GM12872 (cell line): ENCODE data around the gene LYG1.

Experiments used
- TF ChIP-seq, protein P1 (sequence below): IDR thresholded peaks from 3 replicates; pipeline ENCODE4 v1.5.1; 2011; ENCODE audit warnings: low read depth, mild to moderate bottlenecking, low read length, moderate library complexity; ENCODE audit not compliant: insufficient read depth

The LYG1 gene

DNA sequence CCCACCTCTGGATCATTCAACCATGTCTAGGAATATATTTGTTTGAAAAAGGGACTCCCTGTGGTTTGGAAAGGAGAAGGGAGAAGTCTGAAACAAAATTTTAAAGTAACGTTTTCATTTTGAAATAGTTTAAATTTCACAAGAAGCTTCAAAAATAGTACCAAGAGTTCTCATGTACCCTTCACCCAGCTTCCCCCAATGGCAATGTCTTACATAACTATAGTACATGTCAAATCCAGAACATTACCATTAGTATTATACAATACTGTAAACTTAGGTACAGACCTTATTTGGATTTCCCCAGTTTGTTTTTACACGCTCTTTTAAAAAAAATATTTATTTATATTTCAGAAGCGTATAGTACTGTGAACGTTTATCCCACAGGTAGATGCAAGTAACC, 41.5 kb downstream of the LYG1 start:
- TF ChIP-seq, protein P1, sequence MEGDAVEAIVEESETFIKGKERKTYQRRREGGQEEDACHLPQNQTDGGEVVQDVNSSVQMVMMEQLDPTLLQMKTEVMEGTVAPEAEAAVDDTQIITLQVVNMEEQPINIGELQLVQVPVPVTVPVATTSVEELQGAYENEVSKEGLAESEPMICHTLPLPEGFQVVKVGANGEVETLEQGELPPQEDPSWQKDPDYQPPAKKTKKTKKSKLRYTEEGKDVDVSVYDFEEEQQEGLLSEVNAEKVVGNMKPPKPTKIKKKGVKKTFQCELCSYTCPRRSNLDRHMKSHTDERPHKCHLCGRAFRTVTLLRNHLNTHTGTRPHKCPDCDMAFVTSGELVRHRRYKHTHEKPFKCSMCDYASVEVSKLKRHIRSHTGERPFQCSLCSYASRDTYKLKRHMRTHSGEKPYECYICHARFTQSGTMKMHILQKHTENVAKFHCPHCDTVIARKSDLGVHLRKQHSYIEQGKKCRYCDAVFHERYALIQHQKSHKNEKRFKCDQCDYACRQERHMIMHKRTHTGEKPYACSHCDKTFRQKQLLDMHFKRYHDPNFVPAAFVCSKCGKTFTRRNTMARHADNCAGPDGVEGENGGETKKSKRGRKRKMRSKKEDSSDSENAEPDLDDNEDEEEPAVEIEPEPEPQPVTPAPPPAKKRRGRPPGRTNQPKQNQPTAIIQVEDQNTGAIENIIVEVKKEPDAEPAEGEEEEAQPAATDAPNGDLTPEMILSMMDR: no peak

- TF ChIP-seq, protein P1: no peak
Observed at GRCh38 chr2:99256677-99257076, 44.3 kb downstream of the LYG1 start.

- TF ChIP-seq, protein P1: no peak
Observed at GRCh38 chr2:99255491-99256318, 45.3 kb downstream of the LYG1 start, which contains the start of gene LYG2. LYG2 (minus strand) TSS chr2:99255666; CDS start chr2:99254260, 1,406 bp downstream.

DNA sequence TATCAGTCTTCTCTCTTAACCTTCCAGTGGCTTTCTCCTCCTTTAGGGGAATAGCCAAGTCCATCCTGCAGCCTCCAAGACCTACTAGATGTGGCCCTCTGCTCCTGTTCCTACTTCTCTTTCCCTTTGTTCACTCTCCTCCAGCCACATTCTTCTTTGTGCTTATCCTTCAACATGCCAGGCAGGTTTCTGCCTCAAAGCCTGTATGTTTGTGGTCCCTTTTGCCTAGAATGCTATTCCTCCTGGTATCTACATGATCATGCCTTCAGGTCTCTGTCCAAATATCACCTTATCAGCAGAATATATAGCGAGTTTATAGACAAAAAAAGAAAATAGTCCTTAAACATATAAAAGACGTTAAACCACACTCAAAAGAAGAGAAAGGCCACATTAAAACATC, 51.0 kb downstream of the LYG1 start:
- TF ChIP-seq, protein P1: no peak

DNA sequence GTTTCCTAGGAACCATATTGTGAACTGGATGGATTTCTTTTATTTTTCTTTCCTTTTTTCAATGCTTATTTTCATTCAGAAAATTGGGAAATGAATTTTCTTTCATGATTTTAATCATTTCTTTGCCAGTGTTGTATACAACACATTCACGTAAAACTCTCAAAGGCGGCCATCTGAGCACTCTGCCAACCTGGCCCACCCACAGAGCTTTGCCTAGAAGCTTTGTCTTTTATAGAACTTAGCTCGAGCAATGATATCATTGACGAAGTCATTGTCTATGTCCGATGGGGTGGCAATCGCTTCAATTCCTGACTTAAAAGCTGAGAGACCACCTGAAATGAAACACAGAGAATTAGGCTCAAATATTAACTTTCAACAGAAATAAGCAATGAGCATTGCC, 58.8 kb downstream of the LYG1 start:
- TF ChIP-seq, protein P1: no peak

GRCh38 chr2:99240431-99240830, 60.6 kb downstream of the LYG1 start:
- TF ChIP-seq, protein P1: no peak

GRCh38 chr2:99238599-99238998, 62.4 kb downstream of the LYG1 start:
- TF ChIP-seq, protein P1: no peak
